Activated naive CD8-positive, alpha-beta T cell treated with anti-CD3 and anti-CD28 coated beads, Interleukin-2, amount 50 U/mL, for 24 hours (primary cell): Measurements from ENCODE around the gene ZNF384.
"Not testable (repeated sequence)": the region's sequence is repeated elsewhere in the genome, so short reads cannot be mapped to it uniquely, and the experiment has no call there.

Experiments used
- ATAC-seq: fragments of 150-1000 bp; cut with Tn5 transposase; one replicate; pipeline ENCODE4 v1.10.0; 2021
- DNase-seq: peaks from one replicate; pipeline ENCODE4 v3.0.0; 2021
- H3K27ac Mint-ChIP-seq: one replicate; pipeline ENCODE4 v1.8.0; 2021; ENCODE audit warnings: mild to moderate bottlenecking, mixed read lengths
- H3K27me3 Mint-ChIP-seq: one replicate; pipeline ENCODE4 v1.8.0; 2021; ENCODE audit warnings: mixed read lengths
- H3K36me3 Mint-ChIP-seq: one replicate; pipeline ENCODE4 v1.8.0; 2021; ENCODE audit warnings: low read depth, mixed read lengths
- H3K4me1 Mint-ChIP-seq: one replicate; pipeline ENCODE4 v1.8.0; 2021; ENCODE audit warnings: mixed read lengths
- H3K4me3 Mint-ChIP-seq: one replicate; pipeline ENCODE4 v1.8.0; 2021; ENCODE audit warnings: mild to moderate bottlenecking, moderate library complexity, mixed read lengths
- H3K9me3 Mint-ChIP-seq: one replicate; pipeline ENCODE4 v1.8.0; 2021; ENCODE audit warnings: mixed read lengths

Gene ZNF384

DNA sequence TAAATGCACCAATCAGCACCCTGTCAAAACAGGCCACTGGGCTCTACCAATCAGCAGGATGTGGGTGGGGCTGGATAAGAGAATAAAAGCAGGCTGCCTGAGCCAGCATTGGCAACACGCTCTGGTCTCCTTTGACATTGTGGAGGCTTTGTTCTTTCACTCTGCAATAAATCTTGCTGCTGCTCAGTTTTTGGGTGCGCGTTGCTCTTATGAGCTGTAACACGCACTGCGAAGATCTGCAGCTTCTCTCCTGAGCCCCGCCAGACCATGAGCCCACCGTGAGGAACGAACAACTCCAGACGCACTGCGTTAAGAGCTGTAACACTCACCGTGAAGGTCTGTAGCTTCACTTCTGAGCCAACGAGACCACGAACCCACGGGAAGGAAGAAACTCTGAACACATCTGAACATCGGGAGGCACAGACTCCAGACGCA is 19.8 kb upstream of the ZNF384 start:
- peak overlapping the region; percentile 34 for H3K27ac Mint-ChIP-seq
- no peaks in the 10 kb centered on the region for H3K9me3 Mint-ChIP-seq
- peaks cover 17% of the 10 kb centered on the region for H3K27me3 Mint-ChIP-seq
- DNase-seq (no peak), ATAC-seq (peak; percentile 46)
- H3K4me1 Mint-ChIP-seq, result peaks cover 5% of the 10 kb centered on the region
- H3K36me3 Mint-ChIP-seq, result no peaks in the 10 kb centered on the region
- peak overlapping the region; percentile 46 for H3K4me3 Mint-ChIP-seq

DNA sequence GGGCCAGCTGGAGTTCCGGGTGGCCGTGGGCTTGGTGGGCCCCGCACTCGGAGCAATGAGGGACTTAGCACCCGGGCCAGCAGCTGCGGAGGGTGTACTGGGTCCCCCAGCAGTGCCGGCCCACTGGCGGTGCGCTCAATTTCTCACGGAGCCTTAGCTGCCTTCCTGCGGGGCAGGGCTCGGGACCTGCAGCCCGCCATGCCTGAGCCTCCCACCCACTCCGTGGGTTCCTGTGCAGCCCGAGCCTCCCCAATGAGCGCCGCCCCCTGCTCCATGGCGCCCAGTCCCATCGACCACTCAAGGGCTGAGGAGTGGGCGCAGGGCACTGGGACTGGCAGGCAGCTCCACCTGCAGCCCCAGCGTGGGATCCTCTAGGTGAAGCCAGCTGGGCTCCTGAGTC is 19.2 kb upstream of the ZNF384 start:
- not testable (repeated sequence) for H3K9me3 Mint-ChIP-seq, H3K4me3 Mint-ChIP-seq, ATAC-seq, H3K27ac Mint-ChIP-seq, DNase-seq, H3K36me3 Mint-ChIP-seq, H3K4me1 Mint-ChIP-seq
- H3K27me3 Mint-ChIP-seq, result peaks cover 21% of the 10 kb centered on the region

DNA sequence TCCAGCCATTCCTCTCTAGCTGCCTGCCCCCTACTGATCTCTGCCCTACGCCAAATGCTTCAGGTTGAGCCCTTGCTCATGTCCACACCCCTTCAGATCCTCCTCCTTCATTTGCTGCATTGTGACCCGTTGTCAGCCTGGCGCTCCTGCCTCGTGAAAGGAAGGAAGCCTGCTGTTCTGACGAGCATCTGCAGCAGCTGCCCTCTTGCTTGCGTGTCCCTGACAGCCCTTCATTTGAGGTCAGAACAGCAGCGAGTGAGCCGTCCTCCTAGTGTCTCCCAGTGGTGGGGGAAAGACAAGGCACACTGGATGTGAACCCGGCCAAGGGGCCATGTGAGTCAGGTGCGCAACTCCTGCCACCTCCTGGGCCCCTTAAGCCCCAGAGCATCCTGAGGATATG is 14.5 kb upstream of the ZNF384 start:
- Mint-ChIP-seq H3K4me3 (no peak overlapping the region), H3K27ac (no peak overlapping the region), H3K9me3 (no peaks in the 10 kb centered on the region), H3K4me1 (peaks cover 14% of the 10 kb centered on the region), H3K27me3 (peaks cover 57% of the 10 kb centered on the region), H3K36me3 (no peaks in the 10 kb centered on the region)
- no peak for DNase-seq
- peak; percentile 47 for ATAC-seq

DNA sequence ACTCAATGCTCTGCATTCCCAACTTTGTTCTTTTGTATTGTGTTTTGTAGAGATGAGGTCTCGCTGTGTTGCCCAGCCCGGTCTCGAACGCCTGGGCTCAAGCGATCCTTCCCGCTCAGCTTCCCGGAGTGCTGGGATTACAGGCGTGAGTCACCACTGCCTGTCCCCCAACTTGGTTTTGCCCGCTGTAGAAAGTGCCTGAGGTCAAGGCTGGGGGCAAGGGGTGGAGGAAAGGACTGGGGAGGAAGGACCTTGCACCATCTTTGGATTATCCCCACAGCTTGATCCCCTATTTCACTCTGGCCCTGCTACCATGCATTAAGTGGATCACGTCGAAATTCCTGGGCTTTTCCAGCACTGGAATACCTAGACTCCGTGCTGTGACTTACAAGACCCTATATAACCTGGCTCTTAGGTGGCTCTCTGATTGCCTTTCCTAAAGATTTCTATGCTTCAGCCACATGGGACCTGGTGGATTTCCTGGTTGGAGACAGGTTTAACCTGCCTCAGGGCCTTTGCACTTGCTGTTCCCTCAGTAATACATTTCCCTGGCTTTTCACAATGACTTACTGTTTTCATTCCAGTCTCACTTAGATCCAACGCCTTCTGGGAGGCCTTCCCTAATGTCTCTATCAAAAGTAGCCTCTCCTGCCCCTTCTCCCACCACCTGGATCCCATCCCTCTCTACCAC is 12.0 kb upstream of the ZNF384 start:
- Mint-ChIP-seq H3K27me3 (peaks cover 62% of the 10 kb centered on the region), H3K36me3 (no peaks in the 10 kb centered on the region), H3K4me3 (peak overlapping the region; percentile 68), H3K27ac (no peak overlapping the region), H3K4me1 (peaks cover 25% of the 10 kb centered on the region), H3K9me3 (no peaks in the 10 kb centered on the region)
- DNase-seq (no peak), ATAC-seq (no peak)

DNA sequence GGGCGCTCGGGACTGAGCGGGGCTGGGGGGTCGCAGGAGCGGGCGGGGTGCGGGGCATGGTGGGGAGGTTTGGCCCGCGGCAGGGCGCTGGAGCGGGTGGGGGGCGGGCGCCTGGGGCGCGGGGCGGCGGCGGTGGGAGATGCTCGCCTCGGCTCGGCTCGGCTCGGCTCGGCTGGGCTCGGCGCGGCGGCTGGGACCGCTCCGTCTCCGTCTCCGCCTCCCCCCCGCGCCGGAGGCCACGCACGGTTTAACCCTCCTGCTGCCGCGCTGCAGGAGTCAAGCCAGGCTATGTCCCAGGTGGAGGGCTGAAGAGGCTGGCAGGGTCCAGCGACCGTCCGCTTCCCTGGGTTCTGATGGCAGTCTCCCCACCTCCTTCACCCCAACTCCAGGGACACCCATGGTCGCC is 11.5 kb upstream of the ZNF384 start, which contains the start of gene PIANP:
TSS of gene PIANP (minus strand) at position 170 of the 406 bp plus-strand sequence. CDS start 2,754 bp downstream, outside the sequence.
- Mint-ChIP-seq H3K4me1 (peaks cover 27% of the 10 kb centered on the region), H3K36me3 (no peaks in the 10 kb centered on the region), H3K9me3 (no peaks in the 10 kb centered on the region), H3K27ac (no peak within 1 kb of the TSS), H3K4me3 (peak within 1 kb of the TSS; percentile 68), H3K27me3 (peaks cover 62% of the 10 kb centered on the region)
- DNase-seq, result peak; percentile 40
- peak; percentile 55 for ATAC-seq

DNA sequence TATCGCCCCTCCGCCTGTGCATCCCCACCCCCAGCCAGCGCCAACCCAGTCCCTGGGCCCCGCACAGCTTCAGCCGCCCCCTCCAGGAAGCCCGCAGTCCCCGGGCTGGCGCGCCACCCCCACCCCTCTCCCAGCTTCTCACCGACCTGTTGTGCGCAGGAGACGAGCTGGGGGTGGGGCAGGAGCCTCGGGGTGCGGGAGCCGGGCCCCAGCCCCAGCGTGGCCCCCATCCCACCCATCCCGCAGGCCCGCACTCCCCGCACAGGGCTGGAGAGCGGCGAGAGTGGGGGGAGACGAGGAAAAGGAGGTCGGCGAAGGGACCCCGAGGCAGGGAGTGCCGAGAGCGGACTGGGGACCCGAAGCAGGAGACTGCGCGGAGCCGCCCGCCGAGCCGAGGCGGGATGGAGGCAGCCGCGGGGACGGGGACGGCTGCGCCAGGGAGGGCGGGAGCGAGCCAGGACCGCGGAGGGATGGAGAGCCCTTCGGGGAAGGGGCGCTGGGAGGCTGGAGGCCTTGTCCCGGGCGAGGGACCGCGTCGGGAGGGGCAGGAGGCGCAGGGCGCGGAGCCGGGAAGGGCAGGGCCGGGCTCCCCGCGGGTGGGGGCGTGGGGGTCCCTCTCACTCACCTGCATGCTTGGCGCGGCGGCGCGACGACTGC is 10.9 kb upstream of the ZNF384 start:
- Mint-ChIP-seq H3K27me3 (peaks cover 58% of the 10 kb centered on the region), H3K4me3 (peak overlapping the region; percentile 64), H3K4me1 (peaks cover 28% of the 10 kb centered on the region), H3K9me3 (no peaks in the 10 kb centered on the region), H3K36me3 (no peaks in the 10 kb centered on the region), H3K27ac (no peak overlapping the region)
- DNase-seq (no peak), ATAC-seq (peak; percentile 50)

DNA sequence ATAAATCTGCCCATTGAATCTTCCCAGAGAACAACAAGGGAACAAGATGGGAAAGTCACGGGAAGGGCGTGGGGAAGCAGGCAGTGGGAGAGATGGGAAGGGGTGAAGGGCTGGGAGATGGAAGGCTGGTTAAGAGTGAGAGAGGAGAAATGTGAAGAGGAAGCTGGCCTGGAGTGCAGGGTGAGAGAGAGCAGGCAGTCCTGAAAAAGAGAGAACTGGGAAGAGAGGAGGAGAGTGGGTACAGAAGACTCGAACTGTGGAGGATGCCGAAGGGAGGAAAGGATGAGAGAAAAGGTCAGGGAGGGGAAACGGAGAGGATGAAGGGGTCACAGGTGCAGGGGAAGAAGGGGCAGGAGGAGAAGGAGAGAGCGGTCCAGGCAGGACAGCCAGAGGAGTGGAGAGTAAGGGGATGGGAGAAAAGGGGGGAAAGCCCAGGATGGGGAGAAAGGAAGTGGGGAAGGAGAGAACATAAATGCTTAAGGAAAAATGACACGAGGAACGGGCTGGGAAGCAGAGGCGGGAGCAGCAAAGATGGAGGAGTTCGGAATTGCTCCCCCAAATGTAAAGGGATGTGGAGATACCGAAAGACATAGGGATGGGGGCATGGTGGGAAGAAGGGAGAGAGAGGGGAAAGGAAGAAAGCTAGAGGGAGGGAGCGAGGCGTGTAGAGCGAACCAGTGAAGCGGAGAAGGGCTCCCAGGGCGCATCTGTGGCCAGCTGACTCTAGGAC is 10.2 kb upstream of the ZNF384 start:
- ATAC-seq, result no peak
- H3K27me3 Mint-ChIP-seq, result peaks cover 52% of the 10 kb centered on the region
- no peak for DNase-seq
- no peaks in the 10 kb centered on the region for H3K9me3 Mint-ChIP-seq
- H3K27ac Mint-ChIP-seq, result no peak overlapping the region
- H3K4me3 Mint-ChIP-seq, result peak overlapping the region; percentile 64
- peaks cover 28% of the 10 kb centered on the region for H3K4me1 Mint-ChIP-seq
- no peaks in the 10 kb centered on the region for H3K36me3 Mint-ChIP-seq

DNA sequence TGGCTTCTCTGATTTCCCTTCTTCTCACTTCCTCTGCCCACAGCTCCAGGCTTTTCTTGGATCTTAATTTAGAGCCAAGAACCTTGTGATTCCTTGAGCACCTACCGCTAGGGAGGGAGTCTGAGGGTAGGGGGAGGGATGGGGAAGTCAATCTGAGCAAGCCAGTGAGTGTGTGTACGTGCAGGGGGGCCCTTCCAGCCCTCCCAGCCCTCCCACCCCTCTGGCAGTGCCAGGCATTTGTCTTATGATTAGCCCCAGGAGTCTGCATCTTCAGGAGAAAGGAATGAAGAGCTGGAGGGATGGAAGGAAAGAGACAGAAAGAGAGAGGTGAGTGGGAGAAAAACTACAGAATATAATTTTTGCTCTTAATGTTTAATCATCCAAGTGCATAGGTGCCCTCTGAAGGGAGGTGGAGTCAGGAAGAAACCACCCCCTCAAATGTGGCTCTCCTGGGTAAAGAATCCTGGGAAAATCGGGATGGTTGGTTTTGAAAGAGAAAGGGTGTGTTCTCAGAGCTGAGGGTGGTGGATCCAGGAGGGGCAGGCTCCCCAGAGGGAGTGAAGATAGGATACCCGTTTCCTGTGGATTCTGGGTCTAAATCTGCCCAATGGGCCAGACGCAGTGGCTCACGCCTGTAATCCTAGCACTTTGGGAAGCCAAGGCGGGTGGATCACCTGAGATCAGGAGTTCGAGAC is 9.3 kb upstream of the ZNF384 start:
- Mint-ChIP-seq H3K27me3 (peaks cover 45% of the 10 kb centered on the region), H3K4me3 (no peak overlapping the region), H3K36me3 (no peaks in the 10 kb centered on the region), H3K27ac (no peak overlapping the region), H3K4me1 (peaks cover 28% of the 10 kb centered on the region), H3K9me3 (no peaks in the 10 kb centered on the region)
- ATAC-seq, result no peak
- no peak for DNase-seq

DNA sequence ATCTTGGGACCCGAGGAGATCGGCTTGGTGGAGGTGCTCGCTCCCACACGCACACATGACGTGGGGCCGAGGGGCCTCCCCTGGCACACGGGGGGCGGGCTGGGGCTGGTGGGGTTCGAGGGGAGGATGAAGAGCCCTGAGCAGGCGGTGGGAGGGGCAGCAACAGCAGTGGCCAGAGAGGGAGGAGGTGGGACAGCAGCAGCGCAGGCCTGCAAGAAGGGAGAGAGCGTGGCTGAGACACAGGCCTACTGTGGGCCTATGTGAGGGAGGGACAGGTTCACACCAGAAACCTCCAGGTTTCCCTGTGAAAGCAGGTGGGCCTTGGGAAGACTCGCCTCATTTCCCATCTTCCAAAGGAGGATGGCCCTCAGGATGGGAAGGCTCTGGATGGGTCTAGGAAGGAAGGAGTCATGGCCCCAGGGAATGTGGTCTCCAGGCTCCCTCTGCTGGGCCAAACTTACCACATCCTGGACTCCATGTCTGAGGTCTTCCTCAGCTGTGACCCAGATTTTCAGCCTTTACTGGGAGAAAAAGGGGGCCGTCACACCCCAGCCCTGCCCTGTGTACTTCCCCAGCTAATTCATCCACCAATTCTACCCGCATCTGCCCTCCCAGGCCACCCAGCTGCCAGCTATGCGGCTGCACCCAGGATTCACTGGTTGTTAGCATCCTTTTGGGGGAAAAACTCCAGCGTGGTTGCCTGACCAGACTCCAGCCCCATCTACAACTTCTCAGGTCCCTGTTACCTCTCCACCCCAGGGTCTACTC is 8.6 kb upstream of the ZNF384 start:
- Mint-ChIP-seq H3K36me3 (no peaks in the 10 kb centered on the region), H3K9me3 (no peaks in the 10 kb centered on the region), H3K4me1 (peaks cover 30% of the 10 kb centered on the region), H3K27me3 (peaks cover 38% of the 10 kb centered on the region), H3K27ac (no peak overlapping the region), H3K4me3 (no peak overlapping the region)
- DNase-seq (peak; percentile 30), ATAC-seq (no peak)

DNA sequence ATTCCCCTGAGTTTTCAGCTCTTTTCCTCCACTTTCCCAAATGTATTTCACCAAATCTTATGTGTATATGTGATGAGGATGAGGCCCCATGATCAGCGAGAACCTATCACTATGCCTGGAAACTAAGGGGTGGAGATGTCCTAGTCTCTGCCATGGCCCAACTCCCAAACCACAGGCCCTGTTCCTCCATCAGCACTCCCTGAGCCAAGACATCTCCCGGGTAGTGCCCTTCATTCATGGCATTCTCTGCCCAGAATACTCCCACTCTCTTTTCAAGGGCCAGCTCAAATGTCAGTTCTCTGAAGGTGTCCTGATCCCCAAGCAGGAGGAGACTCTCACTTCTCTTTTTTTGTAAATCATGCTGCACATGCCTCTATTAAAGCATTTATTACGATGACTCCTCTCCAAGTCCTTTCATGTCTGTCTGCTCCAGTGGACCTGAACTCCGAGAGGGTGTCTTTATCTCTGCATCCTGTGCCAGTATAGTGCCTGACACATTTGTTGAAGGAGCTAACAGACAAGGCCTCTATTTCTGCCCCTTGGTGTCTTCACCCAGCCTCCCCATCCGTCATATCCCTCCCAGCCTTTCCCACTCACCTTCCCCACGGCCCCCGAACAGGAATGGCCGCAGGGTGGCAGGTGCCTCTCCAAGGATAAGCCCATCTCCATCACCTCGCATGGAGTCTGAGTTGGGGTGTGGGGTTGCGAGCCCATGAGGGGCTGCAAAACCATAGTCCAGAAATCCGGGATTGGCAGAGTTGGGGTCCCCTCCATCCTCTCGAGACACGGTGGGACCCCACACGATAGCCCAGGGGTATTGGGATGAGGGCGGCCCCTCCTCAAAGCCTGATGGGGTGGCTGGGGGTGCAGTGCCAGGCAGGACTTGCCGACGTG is 7.8 kb upstream of the ZNF384 start:
- H3K4me1 Mint-ChIP-seq, result peaks cover 30% of the 10 kb centered on the region
- no peaks in the 10 kb centered on the region for H3K36me3 Mint-ChIP-seq
- no peak overlapping the region for H3K4me3 Mint-ChIP-seq
- H3K9me3 Mint-ChIP-seq, result no peaks in the 10 kb centered on the region
- no peak for ATAC-seq
- no peak for DNase-seq
- H3K27ac Mint-ChIP-seq, result peak overlapping the region; percentile 30
- H3K27me3 Mint-ChIP-seq, result peaks cover 32% of the 10 kb centered on the region

DNA sequence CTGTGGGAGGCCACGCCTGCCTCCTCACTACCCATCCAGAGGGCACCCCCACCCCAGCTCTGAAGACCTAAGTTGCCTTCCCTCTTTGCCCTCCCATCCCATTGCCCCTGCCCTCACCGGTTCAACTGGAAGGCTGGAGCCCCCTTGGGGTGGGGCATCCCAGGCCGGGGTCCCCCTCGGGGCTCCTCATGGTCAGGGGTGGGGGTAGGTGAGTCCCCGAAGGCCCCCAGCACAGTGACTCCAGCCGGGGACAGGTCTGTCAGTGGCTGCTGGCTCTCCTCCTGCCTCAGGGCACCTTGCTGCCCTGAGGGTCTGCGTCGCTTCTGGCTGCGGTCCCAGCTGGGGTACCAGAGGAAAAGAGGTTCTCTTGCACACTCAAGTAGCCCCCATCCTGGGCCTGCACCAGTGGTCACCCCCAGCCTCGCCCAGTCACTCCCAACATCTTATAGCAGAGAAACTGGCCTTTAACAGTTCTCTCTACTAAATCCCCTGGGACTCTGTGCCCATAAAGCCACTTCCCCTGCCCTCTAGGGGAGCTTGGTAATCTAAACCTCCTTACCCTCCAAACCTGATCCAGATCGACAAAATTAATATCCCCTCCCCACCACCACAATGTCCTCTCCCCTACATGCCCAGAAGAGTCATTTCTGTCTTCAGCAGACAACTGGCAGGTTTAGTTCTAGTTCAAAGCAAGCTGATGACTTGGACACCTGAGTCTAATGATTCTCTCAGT is 6.3 kb upstream of the ZNF384 start:
- DNase-seq (no peak), ATAC-seq (no peak)
- no peaks in the 10 kb centered on the region for H3K9me3 Mint-ChIP-seq
- no peak overlapping the region for H3K4me3 Mint-ChIP-seq
- H3K36me3 Mint-ChIP-seq, result no peaks in the 10 kb centered on the region
- H3K27ac Mint-ChIP-seq, result no peak overlapping the region
- H3K4me1 Mint-ChIP-seq, result peaks cover 33% of the 10 kb centered on the region
- H3K27me3 Mint-ChIP-seq, result peaks cover 19% of the 10 kb centered on the region

DNA sequence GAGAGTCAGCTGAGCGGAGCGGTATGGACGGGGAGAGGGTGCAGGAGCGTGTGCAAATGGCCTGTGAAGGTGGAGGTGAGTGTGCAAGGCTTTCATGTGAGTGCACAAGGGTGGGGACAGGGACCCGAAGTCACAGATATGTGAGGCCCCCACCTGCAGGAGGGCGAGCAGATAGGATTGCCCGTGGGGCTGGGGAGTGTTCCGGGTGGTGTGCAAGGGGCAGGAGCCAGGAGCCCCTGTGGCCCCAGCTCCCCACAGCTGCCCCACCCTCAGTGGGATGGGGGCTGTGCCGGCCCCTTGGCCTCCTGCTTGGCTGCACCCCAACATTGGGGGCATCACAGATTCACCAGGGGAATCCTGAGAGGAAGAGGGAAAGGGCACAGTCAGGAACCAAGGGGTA is 5.5 kb upstream of the ZNF384 start:
- Mint-ChIP-seq H3K4me3 (no peak overlapping the region), H3K4me1 (peaks cover 39% of the 10 kb centered on the region), H3K27ac (no peak overlapping the region), H3K27me3 (peaks cover 18% of the 10 kb centered on the region), H3K36me3 (no peaks in the 10 kb centered on the region), H3K9me3 (no peaks in the 10 kb centered on the region)
- ATAC-seq (no peak), DNase-seq (no peak)
